Measurements from ENCODE around the gene SLC12A9. TPM values are rescaled to one million over a fixed set of nuclear protein-coding genes. Genes with fewer than 3 reads are reported as not detected.

Gene SLC12A9
- total and polyA plus RNA-seq, 2 donors (not counting 1 experiment from before 2014, with no cell fraction given), result 80.0 to 80.1 TPM

- CTCF ChIA-PET, result interaction anchor here (0.5 to 2.1 kb wide), 16 partner anchors 9 to 394 kb away, joined by 3 to 13 read pairs (median 4); partner anchors contain the start of genes FIS1, POP7, SLC12A9 and SRRT
- Histone ChIP-seq H4K20me1 (ENCODE audit: control insufficient read depth, insufficient read depth, low read length, poor library complexity, severe bottlenecking) (peaks cover 16% of the 10 kb centered on the region), H3K4me3 (ENCODE audit: control extremely low read depth in 1 of 5, extremely low read depth in 1 of 5, insufficient read depth in 1 of 5, low read depth in 2 of 5, low read length in 4 of 5) (peak within 1 kb of the TSS; percentile 22 to 80 (median 74)), H3K27ac (ENCODE audit: low read length in 2 of 2) (peak within 1 kb of the TSS in 1 of 2 donors; percentile 76), H3K9me3 (ENCODE audit: control extremely low read depth in 1 of 3, control insufficient read depth in 2 of 3, insufficient read depth in 1 of 3, low read length in 2 of 3) (peaks cover 0 to 16% (median 0%) of the 10 kb centered on the region in 3 donors), H3K9ac (ENCODE audit: low read length) (peak within 1 kb of the TSS; percentile 77), H3K36me3 (replicated peaks in 1 of 2; ENCODE audit: control extremely low read depth in 1 of 2, control insufficient read depth in 1 of 2, extremely low read depth in 1 of 2, insufficient read depth in 2 of 2, low read length in 1 of 2) (peaks cover 0 to 39% of the 10 kb centered on the region in 2 experiments), H3K79me2 (ENCODE audit: control insufficient read depth, insufficient read depth, low read length) (peaks cover 14% of the 10 kb centered on the region), H2AFZ (ENCODE audit: insufficient read depth, low read depth, low read length, poor library complexity, severe bottlenecking) (peak within 1 kb of the TSS; percentile 88), H3K27me3 (replicated peaks in 1 of 4; ENCODE audit: control extremely low read depth in 1 of 4, control insufficient read depth in 3 of 4, insufficient read depth in 4 of 4, low read length in 3 of 4) (peaks cover 0 to 38% (median 9%) of the 10 kb centered on the region in 4 experiments), H3K4me2 (replicated peaks; ENCODE audit: low read depth, low read length, poor library complexity, severe bottlenecking) (peak within 1 kb of the TSS; percentile 99), H3K4me1 (ENCODE audit: control insufficient read depth in 2 of 2, insufficient read depth in 2 of 2, low read length in 2 of 2) (peaks cover 38 to 48% of the 10 kb centered on the region in 2 donors)
- intact Hi-C loops (cut with micrococcal nuclease), result no loop called here
- peaks cover 51% of the 10 kb centered on the region for H3K4me1 Mint-ChIP-seq
- DNase-seq (no peak), ATAC-seq (ENCODE audit: low read depth) (no peak)
- no peaks in the 10 kb centered on the region for H3K9me3 Mint-ChIP-seq (ENCODE audit: insufficient read depth)
- POLR2A ChIA-PET, result interaction anchor here (0.6 to 5.6 kb wide), 9 partner anchors 11 to 303 kb away, joined by 3 to 84 read pairs (median 5); partner anchors contain the start of genes FBXO24, POP7, SLC12A9 and SRRT
- peak within 1 kb of the TSS; percentile 92 for H3K27ac Mint-ChIP-seq
- peak within 1 kb of the TSS; percentile 87 for H3K4me3 Mint-ChIP-seq
- H3K27me3 Mint-ChIP-seq, result peaks cover 21% of the 10 kb centered on the region
- TF ChIP-seq EZH2 (IDR thresholded peaks at IDR 0.05; ENCODE audit: borderline replicate concordance, insufficient read depth, low read depth, low read length, poor library complexity, severe bottlenecking) (no peak), CTCF (IDR thresholded peaks at IDR 0.05) (no peak)
- WGBS (ENCODE audit: insufficient coverage), result 4% methylated on average over 62 of the region's 73 CpGs
Measured at GRCh38 chr7:100888988-100889750, 36.7 kb downstream of the SLC12A9 start, which contains the start of gene UFSP1. Gene UFSP1, minus strand, starts transcription at chr7:100889715. Its CDS starts 444 bp downstream, at chr7:100889271.

All from B cell (primary cell).